ENCODE results near the gene S100A6.

S100A6 gene

DNA sequence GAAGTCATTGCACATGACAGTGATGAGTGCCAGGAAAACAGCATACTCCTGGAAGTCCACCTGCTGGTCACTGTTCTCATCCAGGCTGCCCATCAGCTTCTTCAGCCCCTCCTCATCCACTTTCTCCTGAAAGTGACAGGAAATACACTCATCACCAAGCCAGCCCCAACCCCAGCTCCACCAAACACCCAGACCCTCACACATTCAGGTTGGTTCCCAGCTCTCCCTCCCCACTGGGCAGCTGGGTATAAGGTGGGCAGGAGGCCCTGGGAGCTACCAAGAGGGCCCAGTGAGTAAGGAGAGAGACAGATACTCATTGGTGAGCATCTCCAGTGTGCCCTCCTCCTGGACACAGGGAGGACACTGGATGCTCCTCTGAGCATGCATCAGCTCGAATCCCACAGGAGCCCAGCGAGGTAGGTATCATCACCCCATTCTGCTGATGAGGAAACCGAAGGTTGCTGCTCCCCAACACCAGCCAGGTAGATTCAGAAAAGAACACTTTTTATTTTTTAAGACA is 25.7 kb upstream of the S100A6 start:
- TF ChIP-seq, protein P1, sequence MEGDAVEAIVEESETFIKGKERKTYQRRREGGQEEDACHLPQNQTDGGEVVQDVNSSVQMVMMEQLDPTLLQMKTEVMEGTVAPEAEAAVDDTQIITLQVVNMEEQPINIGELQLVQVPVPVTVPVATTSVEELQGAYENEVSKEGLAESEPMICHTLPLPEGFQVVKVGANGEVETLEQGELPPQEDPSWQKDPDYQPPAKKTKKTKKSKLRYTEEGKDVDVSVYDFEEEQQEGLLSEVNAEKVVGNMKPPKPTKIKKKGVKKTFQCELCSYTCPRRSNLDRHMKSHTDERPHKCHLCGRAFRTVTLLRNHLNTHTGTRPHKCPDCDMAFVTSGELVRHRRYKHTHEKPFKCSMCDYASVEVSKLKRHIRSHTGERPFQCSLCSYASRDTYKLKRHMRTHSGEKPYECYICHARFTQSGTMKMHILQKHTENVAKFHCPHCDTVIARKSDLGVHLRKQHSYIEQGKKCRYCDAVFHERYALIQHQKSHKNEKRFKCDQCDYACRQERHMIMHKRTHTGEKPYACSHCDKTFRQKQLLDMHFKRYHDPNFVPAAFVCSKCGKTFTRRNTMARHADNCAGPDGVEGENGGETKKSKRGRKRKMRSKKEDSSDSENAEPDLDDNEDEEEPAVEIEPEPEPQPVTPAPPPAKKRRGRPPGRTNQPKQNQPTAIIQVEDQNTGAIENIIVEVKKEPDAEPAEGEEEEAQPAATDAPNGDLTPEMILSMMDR (conservative IDR thresholded peaks at IDR 0.05): no peak
- H3K27ac ChIP-seq: no peak overlapping the region

DNA sequence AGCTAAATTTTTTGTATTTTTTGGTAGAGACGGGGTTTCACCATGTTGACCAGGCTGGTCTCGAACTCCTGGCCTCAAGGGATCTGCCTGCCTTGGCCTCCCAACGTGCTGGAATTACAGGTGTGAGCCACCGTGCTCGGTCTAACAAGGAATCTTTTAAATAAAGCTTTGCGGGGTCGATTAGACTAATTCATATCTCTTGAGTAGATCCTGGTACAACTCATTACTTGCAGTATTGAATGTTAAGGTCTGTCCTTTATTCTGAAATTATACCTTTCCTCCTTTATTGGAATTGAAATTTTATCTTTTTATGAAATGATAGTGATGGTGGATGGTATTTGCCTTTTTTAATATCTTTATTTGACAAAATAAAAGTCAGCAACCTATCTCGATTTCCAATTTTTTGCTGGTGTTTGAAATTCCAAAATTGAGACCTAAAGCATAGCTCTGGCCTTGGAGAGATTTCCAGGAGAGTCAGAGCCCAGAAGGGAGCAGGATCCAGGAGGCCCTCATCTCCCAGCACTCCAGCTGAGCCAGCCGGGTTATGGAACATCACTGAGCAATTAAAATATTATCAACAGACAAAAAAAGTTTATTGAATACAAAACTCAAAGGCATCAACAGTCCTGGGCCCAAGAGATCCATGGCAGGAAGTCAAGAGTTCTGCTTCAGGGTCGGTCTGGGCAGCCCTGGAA is 25.1 kb upstream of the S100A6 start:
- H3K27ac ChIP-seq: no peak overlapping the region
- TF ChIP-seq, protein P1 (conservative IDR thresholded peaks at IDR 0.05): no peak

DNA sequence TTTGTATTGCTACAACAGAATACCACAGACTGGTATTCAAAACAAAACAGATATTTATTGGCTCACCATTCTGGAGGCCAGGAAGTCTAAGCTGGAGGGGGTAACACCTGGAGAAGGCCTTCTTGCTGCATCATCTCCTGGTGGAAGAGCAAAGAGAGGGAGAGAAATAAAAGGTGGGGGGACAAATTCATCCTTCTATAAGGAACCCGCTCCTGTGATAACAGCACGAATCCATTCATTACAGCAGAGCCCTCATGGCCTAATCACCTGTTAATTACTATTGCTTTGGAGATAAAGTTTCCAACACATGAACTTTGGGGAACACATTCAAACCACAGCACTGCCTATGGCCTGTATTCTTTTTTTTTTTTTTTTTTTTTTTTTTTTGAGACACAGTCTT is 24.4 kb upstream of the S100A6 start:
- H3K27ac ChIP-seq: no peak overlapping the region
- TF ChIP-seq, protein P1 (conservative IDR thresholded peaks at IDR 0.05): no peak

DNA sequence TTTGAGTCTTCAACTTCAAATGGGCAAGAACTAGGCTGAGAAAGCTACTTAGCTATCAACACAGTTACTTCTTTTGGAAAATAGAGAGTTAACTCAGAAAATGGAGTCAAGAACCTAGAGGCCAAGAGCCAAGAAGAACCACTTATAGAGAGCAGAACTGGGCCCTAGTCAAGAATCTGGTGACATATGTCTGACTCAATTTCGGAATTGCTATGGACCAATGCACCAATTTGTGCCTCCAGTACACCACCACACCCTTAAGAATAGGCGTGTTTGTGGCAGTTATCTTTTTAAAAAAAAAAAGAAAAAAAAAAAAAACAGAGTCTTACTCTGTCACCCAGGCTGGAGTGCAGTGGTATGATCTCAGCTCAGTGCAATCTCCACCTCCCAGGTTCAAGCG is 22.1 kb upstream of the S100A6 start:
- TF ChIP-seq, protein P1 (conservative IDR thresholded peaks at IDR 0.05): no peak
- H3K27ac ChIP-seq: no peak overlapping the region

DNA sequence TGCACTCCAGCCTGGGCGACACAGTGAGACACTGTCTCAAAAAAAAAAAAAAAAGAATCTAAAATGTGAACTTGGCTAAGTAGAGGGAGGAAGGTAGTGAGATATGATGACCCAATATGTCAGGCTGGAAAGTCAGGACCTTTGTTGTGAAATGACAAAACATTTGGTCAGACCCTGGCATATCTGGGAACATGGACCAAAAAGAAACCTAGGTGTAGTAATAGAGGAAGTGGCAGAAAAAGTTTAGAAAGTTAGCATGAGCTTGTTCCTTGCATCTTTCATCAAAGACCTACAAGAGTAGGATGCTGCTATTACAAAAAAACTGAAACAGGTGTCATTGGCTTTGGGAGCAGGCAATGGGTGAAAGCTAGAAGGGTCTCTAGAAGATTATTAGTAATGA is 20.6 kb upstream of the S100A6 start:
- TF ChIP-seq, protein P1 (conservative IDR thresholded peaks at IDR 0.05): no peak
- no peak overlapping the region for H3K27ac ChIP-seq

DNA sequence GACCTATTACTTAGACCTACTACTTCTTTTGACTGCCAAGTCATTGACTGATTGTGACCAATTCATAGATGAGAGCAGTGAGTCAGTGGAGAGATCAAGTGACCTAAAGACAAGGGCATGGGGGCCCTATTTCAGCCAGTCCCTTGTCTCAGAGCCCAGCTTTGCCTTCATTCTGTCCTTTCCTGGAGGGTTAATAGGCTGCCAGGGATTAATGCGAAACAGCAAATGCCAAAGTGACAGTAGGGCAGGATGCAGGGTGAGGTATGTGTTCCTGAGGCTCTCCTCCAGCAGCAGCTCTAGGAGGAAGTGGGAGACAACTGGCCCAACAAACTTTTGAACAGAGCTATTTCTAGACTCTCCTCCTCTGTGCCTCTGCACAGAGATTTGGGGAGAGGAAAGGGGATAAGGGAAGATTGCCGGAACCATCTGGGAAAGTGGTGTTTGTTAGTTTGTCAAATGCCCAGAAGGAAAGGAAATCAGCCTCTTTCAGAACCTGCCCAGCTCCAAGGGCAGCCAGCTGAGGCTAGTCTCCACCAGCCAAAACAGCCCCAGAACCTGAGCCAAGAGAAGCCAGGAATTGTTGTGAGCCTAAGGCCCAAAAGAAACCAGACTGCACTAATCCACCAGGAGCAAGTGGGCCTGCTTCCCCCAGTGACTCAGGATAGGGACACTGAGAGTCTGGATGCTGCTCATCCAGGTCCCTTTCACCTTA is 18.2 kb upstream of the S100A6 start:
- H3K27ac ChIP-seq: no peak overlapping the region

DNA sequence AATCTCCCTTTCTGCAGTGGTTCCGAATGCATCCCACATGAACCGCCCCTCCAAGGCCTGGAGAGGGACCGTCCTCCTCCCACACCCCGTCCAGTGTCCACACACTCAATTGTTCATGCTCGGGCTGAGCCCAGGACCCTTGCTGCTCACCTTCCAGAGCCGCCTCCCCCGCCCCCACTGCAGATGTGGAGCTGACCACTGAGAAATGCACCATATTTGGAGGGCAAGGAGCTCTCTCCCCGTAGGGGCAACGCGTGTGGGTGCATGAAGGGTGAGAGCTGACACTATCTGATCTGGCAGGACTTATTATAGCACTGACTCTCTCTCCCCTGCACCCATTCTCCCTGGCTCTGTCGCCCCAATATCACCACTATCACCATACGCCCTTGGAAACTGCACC is 17.3 kb upstream of the S100A6 start:
- no peak overlapping the region for H3K27ac ChIP-seq
- TF ChIP-seq, protein P1 (conservative IDR thresholded peaks at IDR 0.05): no peak

More for the DNA sequence above, 18.2 kb upstream of the S100A6 start:
- TF ChIP-seq, protein P1 (conservative IDR thresholded peaks at IDR 0.05): no peak
